SHP77 (cell line): ENCODE results near the gene DMRTC2.

ENCODE experiments used
- DNase-seq, 2 experiments: peaks; one replicate each; lab custom pipeline; 2025; lab: John Stamatoyannopoulos, UW

The DMRTC2 gene

GRCh38 chr19:41847351-41848105, 2.7 kb downstream of the DMRTC2 start:
- no peak for DNase-seq

- no peak for DNase-seq
Measured at GRCh38 chr19:41848666-41849065, 3.8 kb downstream of the DMRTC2 start.

GRCh38 chr19:41849067-41849466, 4.2 kb downstream of the DMRTC2 start:
- no peak for DNase-seq

GRCh38 chr19:41850381-41850780, 5.5 kb downstream of the DMRTC2 start:
- no peak for DNase-seq

- no peak for DNase-seq
Measured at GRCh38 chr19:41851456-41851855, 6.6 kb downstream of the DMRTC2 start.

- no peak for DNase-seq
Measured at GRCh38 chr19:41853344-41853743, 8.5 kb downstream of the DMRTC2 start.

GRCh38 chr19:41853768-41854167, 8.9 kb downstream of the DMRTC2 start:
- no peak for DNase-seq

GRCh38 chr19:41859213-41859617, 14.4 kb downstream of the DMRTC2 start:
- DNase-seq, result no peak

GRCh38 chr19:41859618-41860418, 15.0 kb downstream of the DMRTC2 start, which contains the start of gene RPS19:
Gene RPS19 (plus strand): TSS chr19:41860255. CDS start chr19:41860775, 520 bp downstream.
- DNase-seq, result peak; percentile 93 to 96

- no peak for DNase-seq
Measured at GRCh38 chr19:41860419-41861115, 15.7 kb downstream of the DMRTC2 start.

GRCh38 chr19:41861116-41861768, 16.4 kb downstream of the DMRTC2 start:
- DNase-seq, result no peak

- DNase-seq, result no peak
Measured at GRCh38 chr19:41861846-41862245, 17.0 kb downstream of the DMRTC2 start.

- DNase-seq, result no peak
Measured at GRCh38 chr19:41862445-41862986, 17.7 kb downstream of the DMRTC2 start.

GRCh38 chr19:41863209-41863931, 18.5 kb downstream of the DMRTC2 start:
- DNase-seq, result no peak

- DNase-seq, result no peak
Measured at GRCh38 chr19:41864374-41864773, 19.5 kb downstream of the DMRTC2 start.

GRCh38 chr19:41866284-41866683, 21.4 kb downstream of the DMRTC2 start:
- no peak for DNase-seq

- DNase-seq, result no peak
Measured at GRCh38 chr19:41868120-41868988, 23.5 kb downstream of the DMRTC2 start.

GRCh38 chr19:41868989-41869300, 24.1 kb downstream of the DMRTC2 start:
- DNase-seq, result no peak

GRCh38 chr19:41869374-41869955, 24.6 kb downstream of the DMRTC2 start:
- no peak for DNase-seq

- DNase-seq, result no peak
Measured at GRCh38 chr19:41870401-41870873, 25.6 kb downstream of the DMRTC2 start.
